Measurements from ENCODE around the gene MSMP.
A peak's percentile ranks its signal among the peaks of the same experiment; 100 is the strongest.

Gene MSMP

GRCh38 chr9:35795695-35796094 is 41.6 kb upstream of the MSMP start:
- TF ChIP-seq, protein P1, sequence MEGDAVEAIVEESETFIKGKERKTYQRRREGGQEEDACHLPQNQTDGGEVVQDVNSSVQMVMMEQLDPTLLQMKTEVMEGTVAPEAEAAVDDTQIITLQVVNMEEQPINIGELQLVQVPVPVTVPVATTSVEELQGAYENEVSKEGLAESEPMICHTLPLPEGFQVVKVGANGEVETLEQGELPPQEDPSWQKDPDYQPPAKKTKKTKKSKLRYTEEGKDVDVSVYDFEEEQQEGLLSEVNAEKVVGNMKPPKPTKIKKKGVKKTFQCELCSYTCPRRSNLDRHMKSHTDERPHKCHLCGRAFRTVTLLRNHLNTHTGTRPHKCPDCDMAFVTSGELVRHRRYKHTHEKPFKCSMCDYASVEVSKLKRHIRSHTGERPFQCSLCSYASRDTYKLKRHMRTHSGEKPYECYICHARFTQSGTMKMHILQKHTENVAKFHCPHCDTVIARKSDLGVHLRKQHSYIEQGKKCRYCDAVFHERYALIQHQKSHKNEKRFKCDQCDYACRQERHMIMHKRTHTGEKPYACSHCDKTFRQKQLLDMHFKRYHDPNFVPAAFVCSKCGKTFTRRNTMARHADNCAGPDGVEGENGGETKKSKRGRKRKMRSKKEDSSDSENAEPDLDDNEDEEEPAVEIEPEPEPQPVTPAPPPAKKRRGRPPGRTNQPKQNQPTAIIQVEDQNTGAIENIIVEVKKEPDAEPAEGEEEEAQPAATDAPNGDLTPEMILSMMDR (IDR thresholded peaks at IDR 0.05; ENCODE audit: unreplicated experiment in 3 of 3) = no peak
- peaks cover 5% of the 10 kb centered on the region for H3K36me3 Mint-ChIP-seq (ENCODE audit: low read depth)
- H3K4me3 Mint-ChIP-seq = peak overlapping the region in 1 of 3 experiments; percentile 62
- peak overlapping the region in 1 of 3 experiments; percentile 11 for H3K27ac Mint-ChIP-seq
- peaks cover 33% of the 10 kb centered on the region for H3K4me1 Mint-ChIP-seq
- H3K9me3 Mint-ChIP-seq = no peaks in the 10 kb centered on the region
- H3K27me3 Mint-ChIP-seq (ENCODE audit: low read depth) = peaks cover 3% of the 10 kb centered on the region

DNA sequence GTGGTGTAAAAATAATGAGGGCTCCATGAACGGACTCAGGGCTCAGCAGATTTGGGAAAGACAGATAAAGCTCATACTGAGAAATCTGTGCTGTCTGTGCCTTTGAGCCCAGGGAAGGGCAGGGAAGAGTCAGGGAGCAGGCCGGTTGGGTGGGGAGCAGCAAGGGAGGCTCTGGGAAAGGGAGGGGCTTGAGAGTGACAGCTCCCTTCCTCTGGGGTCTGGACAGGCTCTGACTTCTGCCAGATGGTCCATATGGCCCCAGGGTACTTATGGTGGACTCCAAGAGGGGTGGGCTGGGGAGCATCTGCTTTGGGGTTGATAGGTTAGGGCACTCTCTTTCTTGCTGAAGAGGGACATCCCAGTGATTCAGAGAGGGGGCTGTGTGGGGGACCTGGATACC is 39.4 kb upstream of the MSMP start:
- Mint-ChIP-seq H3K9me3 (no peaks in the 10 kb centered on the region), H3K27ac (peak overlapping the region in 2 of 3 experiments; percentile 5 to 26), H3K36me3 (ENCODE audit: low read depth) (no peaks in the 10 kb centered on the region), H3K27me3 (ENCODE audit: low read depth) (no peaks in the 10 kb centered on the region), H3K4me3 (peak overlapping the region; percentile 53 to 77 (median 62)), H3K4me1 (peaks cover 41% of the 10 kb centered on the region)
- TF ChIP-seq, protein P1 (IDR thresholded peaks at IDR 0.05; ENCODE audit: unreplicated experiment in 3 of 3) = no peak

DNA sequence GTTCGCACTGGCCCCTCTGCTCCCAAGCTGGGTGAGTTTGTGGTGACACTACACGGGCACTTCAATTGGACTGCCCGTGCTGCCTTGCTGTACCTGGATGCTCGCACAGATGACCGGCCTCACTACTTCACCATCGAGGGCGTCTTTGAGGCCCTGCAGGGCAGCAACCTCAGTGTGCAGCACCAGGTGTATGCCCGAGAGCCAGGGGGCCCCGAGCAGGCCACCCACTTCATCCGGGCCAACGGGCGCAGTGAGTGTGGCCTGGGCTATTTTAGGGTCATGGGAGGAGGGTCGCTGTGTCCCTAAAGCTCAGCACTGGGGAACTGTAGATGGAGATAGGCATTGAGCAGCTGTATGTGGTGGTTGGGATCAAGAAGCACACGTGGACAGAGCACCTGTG is 38.8 kb upstream of the MSMP start:
- Mint-ChIP-seq H3K27ac (peak overlapping the region in 2 of 3 experiments; percentile 5 to 26), H3K4me3 (peak overlapping the region; percentile 53 to 77 (median 62)), H3K9me3 (no peaks in the 10 kb centered on the region), H3K27me3 (ENCODE audit: low read depth) (no peaks in the 10 kb centered on the region), H3K36me3 (ENCODE audit: low read depth) (no peaks in the 10 kb centered on the region), H3K4me1 (peaks cover 41% of the 10 kb centered on the region)
- TF ChIP-seq, protein P1 (IDR thresholded peaks at IDR 0.05; ENCODE audit: unreplicated experiment in 3 of 3) = no peak

- Mint-ChIP-seq H3K27me3 (ENCODE audit: low read depth) (no peaks in the 10 kb centered on the region), H3K4me1 (peaks cover 41% of the 10 kb centered on the region), H3K4me3 (peak overlapping the region; percentile 64 to 77 (median 66)), H3K9me3 (no peaks in the 10 kb centered on the region), H3K36me3 (ENCODE audit: low read depth) (no peaks in the 10 kb centered on the region), H3K27ac (peak overlapping the region in 1 of 3 experiments; percentile 26)
- TF ChIP-seq, protein P1 (IDR thresholded peaks at IDR 0.05; ENCODE audit: unreplicated experiment in 3 of 3) = no peak
These were observed 38.1 kb upstream of the MSMP start for GRCh38 chr9:35792024-35792813.

DNA sequence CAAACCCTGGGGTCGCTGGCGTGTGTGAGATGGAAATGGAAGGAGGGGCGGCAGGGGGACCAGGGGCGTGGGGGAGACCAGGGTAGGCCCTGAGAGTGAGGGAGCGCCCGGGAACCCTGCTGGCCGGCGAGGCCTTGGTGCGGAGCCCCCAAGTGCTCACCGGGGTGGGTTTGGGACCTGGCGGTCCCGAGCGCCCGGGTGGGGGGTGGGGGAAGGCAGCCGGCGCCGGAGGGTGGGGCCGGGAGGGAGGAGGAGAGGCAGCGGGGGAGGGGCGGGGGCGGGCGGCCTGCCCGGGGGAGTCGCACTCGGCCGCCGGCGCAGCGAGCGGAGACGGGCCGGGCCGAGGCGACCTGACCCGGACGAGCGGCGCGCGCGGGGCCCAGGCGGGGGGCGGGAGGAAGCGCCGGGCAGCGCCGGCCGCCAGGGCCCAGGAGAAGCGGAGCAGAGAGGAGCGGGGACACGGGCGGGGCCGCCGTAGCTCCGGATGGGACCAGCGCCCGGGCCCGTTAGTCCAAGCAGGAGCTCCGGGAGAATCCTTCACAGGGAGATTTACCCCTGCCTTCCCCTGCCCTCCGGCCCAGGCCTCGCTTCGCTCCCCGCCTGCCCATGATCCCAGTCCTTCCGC is 37.3 kb upstream of the MSMP start, which contains the start of gene NPR2:
NPR2 (plus strand) TSS at position 295 of the 625 bp plus-strand sequence. CDS start 818 bp downstream, outside the sequence.
- TF ChIP-seq, protein P1 (IDR thresholded peaks at IDR 0.05; ENCODE audit: unreplicated experiment in 3 of 3) = no peak
- no peaks in the 10 kb centered on the region for H3K9me3 Mint-ChIP-seq
- peak within 1 kb of the TSS; percentile 89 to 95 (median 94) for H3K27ac Mint-ChIP-seq
- H3K36me3 Mint-ChIP-seq (ENCODE audit: low read depth) = no peaks in the 10 kb centered on the region
- peaks cover 41% of the 10 kb centered on the region for H3K4me1 Mint-ChIP-seq
- H3K27me3 Mint-ChIP-seq (ENCODE audit: low read depth) = no peaks in the 10 kb centered on the region
- peak within 1 kb of the TSS; percentile 87 to 92 (median 91) for H3K4me3 Mint-ChIP-seq

All from nephron (organoid).